Measurements from ENCODE around the gene CDH18. TPM values are rescaled to one million over a fixed set of nuclear protein-coding genes. Genes with fewer than 3 reads are reported as not detected.

CDH18 gene
- total and polyA plus RNA-seq, 2 of the 4 experiments (the other 2 are of a cell fraction) = 0.24 to 1.1 TPM

GRCh38 chr5:19745247-19745646 is 242.8 kb downstream of the CDH18 start:
- H3K18ac ChIP-seq (ENCODE audit: low read depth, low read length) = no peak overlapping the region
- intact Hi-C loops (cut with micrococcal nuclease) = no loop called here
- dilution Hi-C loops (cut with HindIII; ENCODE audit: low sequenced_read_pairs, unreplicated experiment) = no loop called here
- no TSS peak for BruUV-seq (replicated peaks)
- no peak overlapping the region for H2BK120ac ChIP-seq (ENCODE audit: low read depth, low read length)
- no peaks in the 10 kb centered on the region for H4K20me1 ChIP-seq (ENCODE audit: insufficient read depth, low read length)
- H3K9me1 ChIP-seq (ENCODE audit: insufficient read depth, low read length) = no peaks in the 10 kb centered on the region
- ChIA-PET POLR2A (ENCODE audit: unreplicated experiment) (no interaction called here), CTCF (no interaction called here)
- H3K4me3 ChIP-seq (ENCODE audit: insufficient read depth, low read depth, low read length) = no peak overlapping the region
- H3K27ac ChIP-seq (ENCODE audit: insufficient read depth, low read length) = no peak overlapping the region
- H2AK9ac ChIP-seq (replicated peaks; ENCODE audit: low read depth, low read length, poor library complexity) = no peak overlapping the region
- H3K14ac ChIP-seq (replicated peaks; ENCODE audit: low read depth, low read length) = no peak overlapping the region
- no peak for TF ChIP-seq RFX5 (IDR thresholded peaks at IDR 0.05; ENCODE audit: low read depth, low read length)
- TF ChIP-seq POLR2A (IDR thresholded peaks at IDR 0.05; ENCODE audit: low read depth, low read length) = no peak
- TF ChIP-seq RAD21 (IDR thresholded peaks at IDR 0.05; ENCODE audit: low read length) = no peak
- no peak for TF ChIP-seq USF2 (IDR thresholded peaks at IDR 0.05; ENCODE audit: low read depth, low read length)
- no peak for TF ChIP-seq NFE2L2 (IDR thresholded peaks at IDR 0.05; ENCODE audit: low read depth, low read length)
- no peak for TF ChIP-seq MXI1 (IDR thresholded peaks at IDR 0.05; ENCODE audit: borderline replicate concordance, low read depth, low read length)
- no peak for TF ChIP-seq SMC3 (IDR thresholded peaks at IDR 0.05; ENCODE audit: low read depth, low read length)
- TF ChIP-seq RCOR1 (IDR thresholded peaks at IDR 0.05; ENCODE audit: insufficient replicate concordance, low read length) = no peak
- no peak for TF ChIP-seq CEBPB (IDR thresholded peaks at IDR 0.05; ENCODE audit: low read depth, low read length)
- TF ChIP-seq CTCF (conservative IDR thresholded peaks at IDR 0.05; ENCODE audit: low read depth, low read length) = no peak
- no peak for TF ChIP-seq BHLHE40 (IDR thresholded peaks at IDR 0.05; ENCODE audit: low read depth, low read length)
- no peak for TF ChIP-seq MAFK (IDR thresholded peaks at IDR 0.05; ENCODE audit: low read depth, low read length)
- no peak for TF ChIP-seq MAZ (IDR thresholded peaks at IDR 0.05; ENCODE audit: borderline replicate concordance, low read depth, low read length)
- TF ChIP-seq ELK1 (IDR thresholded peaks at IDR 0.05; ENCODE audit: borderline replicate concordance, low read depth, low read length) = no peak
- no peak overlapping the region for H2BK5ac ChIP-seq (ENCODE audit: low read depth, low read length, poor library complexity, severe bottlenecking)
- no peak overlapping the region for H3K23ac ChIP-seq (ENCODE audit: low read depth, low read length)
- no peak overlapping the region for H2BK20ac ChIP-seq (ENCODE audit: low read depth, low read length)
- H3K9ac ChIP-seq (ENCODE audit: low read depth, low read length) = no peak overlapping the region
- H4K5ac ChIP-seq (ENCODE audit: low read depth, low read length) = no peak overlapping the region
- no peak for DNase-seq
- no peaks in the 10 kb centered on the region for H3K27me3 ChIP-seq (ENCODE audit: control insufficient read depth, insufficient read depth, low read length)
- H3K4me1 ChIP-seq (ENCODE audit: control insufficient read depth, insufficient read depth, low read length) = no peaks in the 10 kb centered on the region
- no peak for ATAC-seq (ENCODE audit: low read depth)
- H2AFZ ChIP-seq (replicated peaks; ENCODE audit: low read length, poor library complexity) = no peak overlapping the region
- H4K8ac ChIP-seq (ENCODE audit: low read depth in 2 of 2, low read length in 2 of 2) = no peak overlapping the region
- H3K36me3 ChIP-seq (ENCODE audit: control insufficient read depth, insufficient read depth, low read length) = no peaks in the 10 kb centered on the region
- no peaks in the 10 kb centered on the region for H3K79me1 ChIP-seq (ENCODE audit: low read depth in 1 of 2, low read length in 2 of 2)
- no peaks in the 10 kb centered on the region for H3K9me3 ChIP-seq (ENCODE audit: control insufficient read depth, insufficient read depth, low read length)
- in situ Hi-C loops (cut with MboI; ENCODE audit: low sequenced_read_pairs) = no loop called here
- H4K91ac ChIP-seq (ENCODE audit: insufficient read depth, low read depth, low read length) = no peak overlapping the region
- H3K4ac ChIP-seq (ENCODE audit: low read depth, low read length) = no peak overlapping the region
- H3K56ac ChIP-seq (ENCODE audit: extremely low read depth, insufficient read depth, low read length) = no peak overlapping the region
- no peak overlapping the region for H2BK15ac ChIP-seq (ENCODE audit: low read depth, low read length)
- no peak overlapping the region for H3K4me2 ChIP-seq (ENCODE audit: low read depth, low read length)
- WGBS, 2 experiments (ENCODE audit: extremely low coverage in 2 of 2, insufficient read length in 1 of 2) = no CpG with 5 or more reads among the region's 3 CpGs
- no peak overlapping the region for H2AK5ac ChIP-seq (ENCODE audit: low read depth, low read length)
